22Rv1 (cell line): ENCODE results near the gene CNOT4.
"Not testable (repeated sequence)": the region's sequence is repeated elsewhere in the genome, so short reads cannot be mapped to it uniquely, and the experiment has no call there.

Experiments used
- H3K27ac ChIP-seq: fragments of 450-650 bp; 2 replicates; pipeline ENCODE4 v1.5.1; 2017
- ZFX ChIP-seq: fragments of 450-650 bp; IDR thresholded peaks from 2 replicates; pipeline ENCODE4 v1.6.1; 2017; ENCODE audit warnings: antibody characterized with exemption, borderline replicate concordance
- TF ChIP-seq, protein P1 (sequence below): fragments of 450-650 bp; IDR thresholded peaks from 2 replicates; pipeline ENCODE4 v1.5.1; 2017; ENCODE audit warnings: mild to moderate bottlenecking

Gene CNOT4

DNA sequence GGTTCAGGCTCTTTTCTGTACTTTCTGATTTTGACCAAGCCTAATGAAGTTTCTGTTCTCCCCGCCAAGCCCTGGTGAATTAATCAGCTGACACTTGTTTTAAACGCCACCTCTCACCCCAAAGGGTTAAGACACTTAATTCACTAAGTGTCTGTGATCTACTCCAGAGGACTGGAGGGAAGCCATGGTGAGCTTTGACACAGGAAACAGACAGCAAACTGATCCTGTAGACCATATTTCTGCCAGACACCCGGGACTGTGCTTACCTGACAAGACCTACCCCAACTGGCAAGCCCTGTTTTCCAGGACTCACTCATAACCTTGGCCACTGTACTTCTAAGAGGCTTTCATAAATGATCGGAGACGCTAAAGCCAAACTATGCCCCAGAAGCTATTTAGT, 150.3 kb downstream of the CNOT4 start:
- TF ChIP-seq, protein P1, sequence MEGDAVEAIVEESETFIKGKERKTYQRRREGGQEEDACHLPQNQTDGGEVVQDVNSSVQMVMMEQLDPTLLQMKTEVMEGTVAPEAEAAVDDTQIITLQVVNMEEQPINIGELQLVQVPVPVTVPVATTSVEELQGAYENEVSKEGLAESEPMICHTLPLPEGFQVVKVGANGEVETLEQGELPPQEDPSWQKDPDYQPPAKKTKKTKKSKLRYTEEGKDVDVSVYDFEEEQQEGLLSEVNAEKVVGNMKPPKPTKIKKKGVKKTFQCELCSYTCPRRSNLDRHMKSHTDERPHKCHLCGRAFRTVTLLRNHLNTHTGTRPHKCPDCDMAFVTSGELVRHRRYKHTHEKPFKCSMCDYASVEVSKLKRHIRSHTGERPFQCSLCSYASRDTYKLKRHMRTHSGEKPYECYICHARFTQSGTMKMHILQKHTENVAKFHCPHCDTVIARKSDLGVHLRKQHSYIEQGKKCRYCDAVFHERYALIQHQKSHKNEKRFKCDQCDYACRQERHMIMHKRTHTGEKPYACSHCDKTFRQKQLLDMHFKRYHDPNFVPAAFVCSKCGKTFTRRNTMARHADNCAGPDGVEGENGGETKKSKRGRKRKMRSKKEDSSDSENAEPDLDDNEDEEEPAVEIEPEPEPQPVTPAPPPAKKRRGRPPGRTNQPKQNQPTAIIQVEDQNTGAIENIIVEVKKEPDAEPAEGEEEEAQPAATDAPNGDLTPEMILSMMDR, result no peak
- no peak for TF ChIP-seq ZFX
- H3K27ac ChIP-seq, result no peak overlapping the region

DNA sequence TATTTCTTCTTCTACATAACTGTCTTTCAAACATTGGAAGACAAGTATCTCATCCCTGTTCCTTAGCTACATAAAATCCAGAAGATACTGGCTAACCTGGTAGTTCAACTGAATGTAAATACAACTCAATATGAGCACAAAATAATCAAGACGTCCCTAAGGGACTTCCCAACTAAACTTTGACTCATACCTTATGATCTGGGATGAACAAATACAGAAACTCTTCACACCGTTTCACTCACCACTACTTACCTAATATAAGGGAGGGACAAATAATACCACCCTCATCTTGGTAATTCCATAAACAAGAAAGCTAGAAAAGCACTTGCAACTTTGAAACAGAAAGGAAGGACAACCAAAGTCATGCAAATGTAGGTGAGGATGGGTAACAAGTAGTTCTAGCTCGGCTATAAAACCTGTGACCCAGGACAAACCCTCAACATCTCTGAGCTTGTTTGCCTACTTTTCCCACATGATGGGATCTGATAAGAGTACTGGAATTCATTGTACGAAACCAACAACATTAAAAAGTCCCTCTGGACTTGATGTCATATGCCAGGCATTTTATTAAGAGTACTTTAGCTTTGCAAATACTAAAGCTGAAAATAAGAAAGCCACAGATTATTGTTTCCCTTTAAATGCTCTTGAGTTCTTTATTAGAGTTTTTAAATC, 154.4 kb downstream of the CNOT4 start:
- no peak for TF ChIP-seq ZFX
- TF ChIP-seq, protein P1, result no peak

DNA sequence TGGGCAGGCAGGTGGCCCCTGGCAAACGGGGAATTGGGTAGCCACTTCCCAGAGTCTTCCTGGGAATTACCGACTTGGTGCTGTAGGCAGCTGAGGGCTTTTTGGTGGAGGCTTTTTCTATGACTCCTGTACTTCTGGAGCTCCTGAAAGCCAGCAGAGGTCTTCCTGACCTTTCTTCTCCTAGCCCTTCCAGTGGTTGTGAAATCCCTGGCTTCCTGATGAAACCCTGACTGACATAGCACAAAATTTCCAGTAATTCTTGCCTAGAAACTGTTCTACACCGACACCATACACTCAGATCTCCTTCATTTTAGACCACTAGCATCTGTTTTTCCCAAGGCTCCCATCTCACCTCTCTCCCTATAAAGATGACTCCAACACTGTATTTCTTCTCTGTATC, 156.1 kb downstream of the CNOT4 start:
- H3K27ac ChIP-seq, result no peak overlapping the region
- TF ChIP-seq ZFX, result no peak
- TF ChIP-seq, protein P1, result no peak

More for the DNA sequence above, 154.4 kb downstream of the CNOT4 start:
- H3K27ac ChIP-seq, result no peak overlapping the region

DNA sequence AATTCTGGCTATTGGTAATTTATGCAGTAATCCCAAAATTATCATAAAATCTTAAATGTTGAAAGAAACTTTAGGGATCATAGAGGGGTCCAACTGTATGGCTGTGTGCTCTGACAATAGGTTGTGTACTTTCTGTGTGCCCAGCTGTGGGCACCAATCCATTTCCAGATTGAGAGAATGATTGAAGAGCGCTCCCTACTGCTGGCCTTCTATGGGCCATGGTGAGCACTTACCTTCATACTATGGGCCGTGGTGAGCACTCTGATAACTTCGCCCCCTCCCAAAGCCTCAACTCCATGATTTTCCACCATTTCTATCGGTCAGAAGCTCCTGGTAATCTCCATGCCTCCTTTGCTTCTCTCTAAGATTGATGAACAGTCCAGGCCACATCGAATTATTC, 157.6 kb downstream of the CNOT4 start:
- TF ChIP-seq, protein P1, result no peak
- TF ChIP-seq ZFX, result no peak
- H3K27ac ChIP-seq, result no peak overlapping the region

DNA sequence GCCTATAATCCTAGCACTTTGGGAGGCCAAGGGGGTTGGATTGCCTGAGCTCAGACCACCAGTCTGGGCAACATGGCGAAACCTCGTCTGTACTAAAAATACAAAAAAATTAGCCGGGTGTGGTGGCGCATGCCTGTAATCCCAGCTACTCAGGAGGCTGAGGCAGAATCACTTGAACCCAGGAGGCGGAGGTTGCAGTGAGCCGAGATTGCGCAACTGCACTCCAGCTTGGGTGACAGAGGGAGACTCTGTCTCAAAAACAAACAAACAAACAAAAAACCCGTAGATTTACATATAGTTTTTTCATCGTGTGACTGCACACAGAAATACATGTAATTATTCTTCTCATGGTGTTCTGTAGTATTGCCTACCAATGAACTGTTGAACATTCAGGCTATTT, 158.8 kb downstream of the CNOT4 start:
- H3K27ac ChIP-seq, result not testable (repeated sequence)

DNA sequence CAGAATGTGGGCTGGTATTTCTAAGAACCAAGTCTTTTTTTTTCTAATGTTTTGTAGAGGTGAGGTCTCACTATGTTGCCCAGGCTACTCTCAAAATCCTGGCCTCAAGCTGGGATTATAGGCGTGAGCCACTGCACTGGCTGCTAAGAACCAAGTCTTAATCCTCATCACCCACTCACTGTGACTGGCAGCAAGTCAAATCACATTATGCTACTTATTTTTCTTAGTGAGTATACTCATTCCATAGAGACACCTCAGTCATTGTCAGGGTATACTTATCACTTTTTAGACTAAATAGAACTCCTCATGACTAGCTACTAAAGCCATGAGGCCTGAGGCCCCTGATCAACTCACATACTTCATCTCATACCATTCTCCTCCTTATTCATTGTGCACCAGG, 160.2 kb downstream of the CNOT4 start:
- TF ChIP-seq ZFX, result no peak
- TF ChIP-seq, protein P1, result no peak
- H3K27ac ChIP-seq, result no peak overlapping the region

DNA sequence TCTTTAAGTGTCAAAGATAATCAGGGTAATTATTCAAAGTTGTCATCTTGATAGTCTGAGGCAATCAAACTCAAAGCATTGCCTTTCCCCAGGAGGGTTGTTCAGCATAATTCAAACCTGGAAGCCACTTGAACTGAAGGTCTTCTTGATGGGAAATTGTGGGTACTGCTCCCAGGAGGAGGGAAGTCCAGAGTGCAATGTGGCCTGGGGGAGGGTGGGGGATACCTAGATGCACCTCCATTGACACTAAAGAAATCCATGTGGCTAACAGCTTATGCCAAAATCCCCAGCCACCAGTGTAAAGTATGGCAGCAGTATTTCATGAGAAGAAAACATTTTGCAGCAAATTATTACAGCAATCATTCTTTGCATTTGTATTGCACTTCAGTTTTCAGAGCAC, 161.4 kb downstream of the CNOT4 start:
- H3K27ac ChIP-seq, result no peak overlapping the region
- TF ChIP-seq, protein P1, result no peak
- no peak for TF ChIP-seq ZFX

DNA sequence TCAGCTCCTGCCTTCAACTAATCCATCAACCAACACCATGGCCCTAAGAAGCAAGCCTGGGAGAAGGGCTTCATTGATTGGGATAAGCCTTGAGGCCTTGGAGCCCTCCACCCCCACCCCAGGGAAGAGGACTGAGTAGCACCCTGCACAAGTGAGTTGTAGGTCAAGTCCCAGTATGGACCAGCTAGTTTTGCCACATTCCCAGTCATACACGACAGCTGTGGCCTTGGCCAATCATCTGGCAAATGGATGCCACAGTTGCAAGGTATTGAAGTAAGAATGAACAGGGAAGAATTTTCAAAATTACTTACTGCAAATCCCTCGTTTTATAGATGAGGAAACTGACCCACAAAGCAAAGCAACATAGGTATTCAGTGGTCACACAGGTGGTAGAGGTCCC, 166.5 kb downstream of the CNOT4 start:
- TF ChIP-seq, protein P1, result no peak
- no peak for TF ChIP-seq ZFX
- no peak overlapping the region for H3K27ac ChIP-seq
